HepG2 (cell line): ENCODE measurements around the gene MSANTD2. TPM values are rescaled to one million over a fixed set of nuclear protein-coding genes. Genes with fewer than 3 reads are reported as not detected.

ENCODE experiments used
- CEBPB ChIP-seq: IDR thresholded peaks from 2 replicates; pipeline ENCODE4 v1.6.1; 2011; ENCODE audit warnings: low read depth, low read length, improper control_type of control experiment, borderline replicate concordance
- DRAP1 ChIP-seq: IDR thresholded peaks from 2 replicates; pipeline ENCODE4 v1.6.1; 2016; ENCODE audit warnings: missing genetic modification reagents, missing compliant biosample characterization
- EEA1 ChIP-seq: sonication (generic); formaldehyde crosslinking; IDR thresholded peaks from 2 replicates; pipeline ENCODE4 v1.5.1; 2020; ENCODE audit warnings: mild to moderate bottlenecking, missing genetic modification reagents, borderline replicate concordance
- FOXC1 ChIP-seq: sonication (generic); formaldehyde crosslinking; IDR thresholded peaks from 2 replicates; pipeline ENCODE4 v1.8.0; 2022; ENCODE audit warnings: mild to moderate bottlenecking, missing genetic modification reagents, borderline replicate concordance
- FOXP4 ChIP-seq: sonication (generic); formaldehyde crosslinking; IDR thresholded peaks from 2 replicates; pipeline ENCODE4 v1.4.0; 2020; ENCODE audit warnings: missing genetic modification reagents
- HHEX ChIP-seq: IDR thresholded peaks from 2 replicates; pipeline ENCODE4 v1.6.1; 2016; ENCODE audit warnings: control low read depth
- MEIS2 ChIP-seq: sonication (generic); formaldehyde crosslinking; IDR thresholded peaks from 2 replicates; pipeline ENCODE4 v1.9.0; 2021; ENCODE audit warnings: mild to moderate bottlenecking, missing genetic modification reagents
- MTF1 ChIP-seq: sonication (generic); formaldehyde crosslinking; IDR thresholded peaks from 2 replicates; pipeline ENCODE4 v1.5.0; 2020; ENCODE audit warnings: missing genetic modification reagents
- NPAS2 ChIP-seq: sonication (generic); formaldehyde crosslinking; IDR thresholded peaks from 2 replicates; pipeline ENCODE4 v1.8.0; 2022; ENCODE audit warnings: mild to moderate bottlenecking, missing genetic modification reagents, borderline replicate concordance
- NRL ChIP-seq: sonication (generic); formaldehyde crosslinking; IDR thresholded peaks from 2 replicates; pipeline ENCODE4 v1.5.0; 2020; ENCODE audit warnings: missing genetic modification reagents, mild to moderate bottlenecking, moderate library complexity, borderline replicate concordance
- ZIK1 ChIP-seq: sonication (generic); formaldehyde crosslinking; IDR thresholded peaks from 2 replicates; pipeline ENCODE4 v1.5.0; 2020; ENCODE audit warnings: mild to moderate bottlenecking, low read depth, missing genetic modification reagents, borderline replicate concordance
- ZNF282 ChIP-seq: fragments of 450-650 bp; IDR thresholded peaks from 2 replicates; pipeline ENCODE4 v1.6.1; 2018; ENCODE audit not compliant: partially characterized antibody
- ZNF839 ChIP-seq: sonication (generic); formaldehyde crosslinking; IDR thresholded peaks from 2 replicates; pipeline ENCODE4 v1.4.0; 2020; ENCODE audit warnings: missing genetic modification reagents, mild to moderate bottlenecking, borderline replicate concordance
- ZSCAN22 ChIP-seq: sonication (generic); formaldehyde crosslinking; IDR thresholded peaks from 2 replicates; pipeline ENCODE4 v1.4.0; 2020; ENCODE audit warnings: mild to moderate bottlenecking, missing genetic modification reagents
- polyA plus RNA-seq, 8 experiments: library from polyadenylated mRNA; depleted of rRNA in 3 of 8; stranded (reverse) in 7 of 8; unstranded in 1 of 8; fragments of >200 nt; fragmentation: Illumina TruSeq in 4 of 8; extraction: Trizol in 4 of 8; gene quantifications; 2 replicates each; pipeline versions ENCODE4 v1.2.1 to v1.2.3, GENCODE V29; 2011 to 2016; ENCODE audit warnings: low read depth in 4 of 8, missing spikeins in 1 of 8, mixed read lengths in 1 of 8; ENCODE audit not compliant: insufficient read depth in 1 of 8
- total RNA-seq, 5 experiments: library from RNA; depleted of rRNA; stranded (reverse); fragments of >200 nt; fragmentation: Illumina TruSeq; extraction: Trizol; gene quantifications; 2 replicates each; pipeline ENCODE4 v1.2.3, GENCODE V29; 2016; ENCODE audit warnings: low read depth in 1 of 5
- TF ChIP-seq, protein P1 (sequence below): IDR thresholded peaks from 2 replicates; pipeline ENCODE4 v1.6.1; 2016; ENCODE audit warnings: low read depth, missing genetic modification reagents, missing compliant biosample characterization
- TF ChIP-seq, protein P2 (sequence below): sonication (generic); formaldehyde crosslinking; IDR thresholded peaks from 2 replicates; pipeline ENCODE4 v1.5.0; 2020; ENCODE audit warnings: mild to moderate bottlenecking, missing genetic modification reagents

The MSANTD2 gene
- total and polyA plus RNA-seq, 2 of the 13 experiments (the other 11 are each of a cell fraction or from before 2014, with no cell fraction given) = 8.7 to 10.1 TPM

GRCh38 chr11:124758355-124759265, 41.6 kb downstream of the MSANTD2 start (continued):
- TF ChIP-seq, protein P1, sequence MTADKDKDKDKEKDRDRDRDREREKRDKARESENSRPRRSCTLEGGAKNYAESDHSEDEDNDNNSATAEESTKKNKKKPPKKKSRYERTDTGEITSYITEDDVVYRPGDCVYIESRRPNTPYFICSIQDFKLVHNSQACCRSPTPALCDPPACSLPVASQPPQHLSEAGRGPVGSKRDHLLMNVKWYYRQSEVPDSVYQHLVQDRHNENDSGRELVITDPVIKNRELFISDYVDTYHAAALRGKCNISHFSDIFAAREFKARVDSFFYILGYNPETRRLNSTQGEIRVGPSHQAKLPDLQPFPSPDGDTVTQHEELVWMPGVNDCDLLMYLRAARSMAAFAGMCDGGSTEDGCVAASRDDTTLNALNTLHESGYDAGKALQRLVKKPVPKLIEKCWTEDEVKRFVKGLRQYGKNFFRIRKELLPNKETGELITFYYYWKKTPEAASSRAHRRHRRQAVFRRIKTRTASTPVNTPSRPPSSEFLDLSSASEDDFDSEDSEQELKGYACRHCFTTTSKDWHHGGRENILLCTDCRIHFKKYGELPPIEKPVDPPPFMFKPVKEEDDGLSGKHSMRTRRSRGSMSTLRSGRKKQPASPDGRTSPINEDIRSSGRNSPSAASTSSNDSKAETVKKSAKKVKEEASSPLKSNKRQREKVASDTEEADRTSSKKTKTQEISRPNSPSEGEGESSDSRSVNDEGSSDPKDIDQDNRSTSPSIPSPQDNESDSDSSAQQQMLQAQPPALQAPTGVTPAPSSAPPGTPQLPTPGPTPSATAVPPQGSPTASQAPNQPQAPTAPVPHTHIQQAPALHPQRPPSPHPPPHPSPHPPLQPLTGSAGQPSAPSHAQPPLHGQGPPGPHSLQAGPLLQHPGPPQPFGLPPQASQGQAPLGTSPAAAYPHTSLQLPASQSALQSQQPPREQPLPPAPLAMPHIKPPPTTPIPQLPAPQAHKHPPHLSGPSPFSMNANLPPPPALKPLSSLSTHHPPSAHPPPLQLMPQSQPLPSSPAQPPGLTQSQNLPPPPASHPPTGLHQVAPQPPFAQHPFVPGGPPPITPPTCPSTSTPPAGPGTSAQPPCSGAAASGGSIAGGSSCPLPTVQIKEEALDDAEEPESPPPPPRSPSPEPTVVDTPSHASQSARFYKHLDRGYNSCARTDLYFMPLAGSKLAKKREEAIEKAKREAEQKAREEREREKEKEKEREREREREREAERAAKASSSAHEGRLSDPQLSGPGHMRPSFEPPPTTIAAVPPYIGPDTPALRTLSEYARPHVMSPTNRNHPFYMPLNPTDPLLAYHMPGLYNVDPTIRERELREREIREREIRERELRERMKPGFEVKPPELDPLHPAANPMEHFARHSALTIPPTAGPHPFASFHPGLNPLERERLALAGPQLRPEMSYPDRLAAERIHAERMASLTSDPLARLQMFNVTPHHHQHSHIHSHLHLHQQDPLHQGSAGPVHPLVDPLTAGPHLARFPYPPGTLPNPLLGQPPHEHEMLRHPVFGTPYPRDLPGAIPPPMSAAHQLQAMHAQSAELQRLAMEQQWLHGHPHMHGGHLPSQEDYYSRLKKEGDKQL (CRISPR knock-in tag) = no peak
- TF ChIP-seq ZIK1 = no peak
- no peak for TF ChIP-seq EEA1 (CRISPR knock-in tag)
- TF ChIP-seq NRL = peak; percentile 32; the same call in 1 of the 2 replicates
- no peak for TF ChIP-seq ZNF282
- no peak for TF ChIP-seq ZSCAN22 (CRISPR knock-in tag)
- TF ChIP-seq NPAS2 (CRISPR knock-in tag) = no peak
- TF ChIP-seq FOXC1 (CRISPR knock-in tag) = no peak
- no peak for TF ChIP-seq HHEX (CRISPR knock-in tag)
- no peak for TF ChIP-seq DRAP1
- no peak for TF ChIP-seq MTF1 (CRISPR knock-in tag)
- TF ChIP-seq CEBPB = no peak
- TF ChIP-seq, protein P2, sequence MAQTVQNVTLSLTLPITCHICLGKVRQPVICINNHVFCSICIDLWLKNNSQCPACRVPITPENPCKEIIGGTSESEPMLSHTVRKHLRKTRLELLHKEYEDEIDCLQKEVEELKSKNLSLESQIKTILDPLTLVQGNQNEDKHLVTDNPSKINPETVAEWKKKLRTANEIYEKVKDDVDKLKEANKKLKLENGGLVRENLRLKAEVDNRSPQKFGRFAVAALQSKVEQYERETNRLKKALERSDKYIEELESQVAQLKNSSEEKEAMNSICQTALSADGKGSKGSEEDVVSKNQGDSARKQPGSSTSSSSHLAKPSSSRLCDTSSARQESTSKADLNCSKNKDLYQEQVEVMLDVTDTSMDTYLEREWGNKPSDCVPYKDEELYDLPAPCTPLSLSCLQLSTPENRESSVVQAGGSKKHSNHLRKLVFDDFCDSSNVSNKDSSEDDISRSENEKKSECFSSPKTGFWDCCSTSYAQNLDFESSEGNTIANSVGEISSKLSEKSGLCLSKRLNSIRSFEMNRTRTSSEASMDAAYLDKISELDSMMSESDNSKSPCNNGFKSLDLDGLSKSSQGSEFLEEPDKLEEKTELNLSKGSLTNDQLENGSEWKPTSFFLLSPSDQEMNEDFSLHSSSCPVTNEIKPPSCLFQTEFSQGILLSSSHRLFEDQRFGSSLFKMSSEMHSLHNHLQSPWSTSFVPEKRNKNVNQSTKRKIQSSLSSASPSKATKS (CRISPR knock-in tag) = no peak
- 0 out of 2 replicates have a peak, but pooled peaks have one; percentile 6 for TF ChIP-seq FOXP4
- peak; percentile 40; the same call in 1 of the 2 replicates for TF ChIP-seq ZNF839 (CRISPR knock-in tag)
- no peak for TF ChIP-seq MEIS2 (CRISPR knock-in tag)
